ENCODE results near the gene POU6F2. TPM values are rescaled to one million over a fixed set of nuclear protein-coding genes. Genes with fewer than 3 reads are reported as not detected.

Gene POU6F2
- total RNA-seq, 1 experiment from 2014 or later: not detected

DNA sequence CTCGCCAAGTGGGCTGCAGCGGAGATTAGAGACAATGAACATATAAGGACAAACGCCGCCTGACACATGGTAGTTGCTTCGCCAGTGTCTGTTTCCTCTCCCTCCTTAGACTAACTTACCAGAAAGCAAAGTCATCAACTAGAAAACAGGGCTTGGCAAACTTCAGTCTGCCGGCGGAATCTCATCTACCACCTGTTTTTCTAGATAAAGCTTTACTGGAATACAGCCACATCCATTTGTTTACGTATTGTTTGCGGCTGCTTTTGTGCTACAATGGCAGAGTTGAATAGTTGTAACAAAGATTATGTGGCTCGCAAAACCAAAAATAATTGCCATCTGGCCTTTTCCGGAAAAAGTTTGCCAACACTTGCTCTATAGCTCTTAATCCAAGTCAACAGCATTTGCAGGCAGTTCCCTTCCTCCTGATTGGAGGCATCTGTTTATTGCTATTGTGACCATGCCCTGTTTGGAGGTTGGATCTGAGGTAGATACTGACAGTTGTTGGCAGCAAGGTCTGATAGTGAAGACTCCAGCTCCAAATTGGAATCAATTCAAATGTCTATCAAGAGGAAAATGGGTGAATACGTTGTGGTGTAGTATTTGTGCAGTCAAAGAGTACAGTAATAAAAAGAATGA lies 260.6 kb downstream of the POU6F2 start:
- Histone ChIP-seq H3K27me3 (replicated peaks; ENCODE audit: insufficient read depth, low read depth, low read length, poor library complexity) (peaks cover 51% of the 10 kb centered on the region), H3K9me3 (ENCODE audit: low read depth, low read length, poor library complexity, severe bottlenecking) (no peaks in the 10 kb centered on the region), H3K4me1 (ENCODE audit: insufficient read depth, low read length, poor library complexity, severe bottlenecking) (no peaks in the 10 kb centered on the region), H3K4me3 (ENCODE audit: low read depth, low read length, poor library complexity, severe bottlenecking) (no peak overlapping the region), H3K27ac (ENCODE audit: low read depth, low read length, poor library complexity, severe bottlenecking) (no peak overlapping the region), H3K36me3 (ENCODE audit: insufficient read depth, low read length, poor library complexity, severe bottlenecking) (no peaks in the 10 kb centered on the region)
- BruUV-seq (replicated peaks): no TSS peak
- ChIA-PET CTCF (no interaction called here), POLR2A (ENCODE audit: low non-redundant PET) (no interaction called here)
- intact Hi-C loops (cut with micrococcal nuclease; ENCODE audit: unreplicated experiment): no loop called here
- TF ChIP-seq CTCF (conservative IDR thresholded peaks at IDR 0.05; ENCODE audit: low read depth, low read length) (no peak), EZH2 (IDR thresholded peaks at IDR 0.05; ENCODE audit: borderline replicate concordance, low read depth, low read length, poor library complexity, severe bottlenecking) (no peak)
- no peak for DNase-seq (ENCODE audit: low spot score)

DNA sequence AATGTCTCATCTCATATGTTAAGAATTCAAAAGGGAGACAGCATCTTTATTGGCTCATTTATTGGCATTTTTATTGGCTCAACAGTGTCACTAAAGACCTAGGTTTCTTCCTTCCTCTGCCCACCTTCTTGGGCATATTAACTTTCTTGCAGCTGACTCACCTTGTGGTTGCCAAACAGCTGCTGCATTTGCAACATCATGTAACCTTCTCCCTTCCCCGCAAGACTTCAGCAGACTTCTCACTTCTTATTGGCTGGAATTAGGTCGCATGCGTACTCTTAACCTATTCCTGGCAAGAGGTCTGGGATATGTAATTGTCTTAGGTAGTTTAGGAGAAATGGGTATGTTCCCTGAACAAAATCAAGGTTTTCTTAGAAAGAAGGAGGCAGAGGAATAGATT lies 263.2 kb downstream of the POU6F2 start:
- peaks cover 50% of the 10 kb centered on the region for H3K27me3 ChIP-seq (replicated peaks; ENCODE audit: insufficient read depth, low read depth, low read length, poor library complexity)
- H3K4me3 ChIP-seq (ENCODE audit: low read depth, low read length, poor library complexity, severe bottlenecking): no peak overlapping the region
- no peaks in the 10 kb centered on the region for H3K9me3 ChIP-seq (ENCODE audit: low read depth, low read length, poor library complexity, severe bottlenecking)
- no peaks in the 10 kb centered on the region for H3K36me3 ChIP-seq (ENCODE audit: insufficient read depth, low read length, poor library complexity, severe bottlenecking)
- H3K27ac ChIP-seq (ENCODE audit: low read depth, low read length, poor library complexity, severe bottlenecking): no peak overlapping the region
- H3K4me1 ChIP-seq (ENCODE audit: insufficient read depth, low read length, poor library complexity, severe bottlenecking): no peaks in the 10 kb centered on the region
- BruUV-seq (replicated peaks): no TSS peak
- DNase-seq (ENCODE audit: low spot score): no peak
- CTCF ChIA-PET: no interaction called here
- TF ChIP-seq CTCF (conservative IDR thresholded peaks at IDR 0.05; ENCODE audit: low read depth, low read length) (no peak), EZH2 (IDR thresholded peaks at IDR 0.05; ENCODE audit: borderline replicate concordance, low read depth, low read length, poor library complexity, severe bottlenecking) (no peak)
- POLR2A ChIA-PET (ENCODE audit: low non-redundant PET): interaction anchor here (0.6 kb wide), 1 partner anchor 17 kb away, joined by 3 read pairs; no protein-coding TSS in a partner anchor
- intact Hi-C loops (cut with micrococcal nuclease; ENCODE audit: unreplicated experiment): no loop called here

DNA sequence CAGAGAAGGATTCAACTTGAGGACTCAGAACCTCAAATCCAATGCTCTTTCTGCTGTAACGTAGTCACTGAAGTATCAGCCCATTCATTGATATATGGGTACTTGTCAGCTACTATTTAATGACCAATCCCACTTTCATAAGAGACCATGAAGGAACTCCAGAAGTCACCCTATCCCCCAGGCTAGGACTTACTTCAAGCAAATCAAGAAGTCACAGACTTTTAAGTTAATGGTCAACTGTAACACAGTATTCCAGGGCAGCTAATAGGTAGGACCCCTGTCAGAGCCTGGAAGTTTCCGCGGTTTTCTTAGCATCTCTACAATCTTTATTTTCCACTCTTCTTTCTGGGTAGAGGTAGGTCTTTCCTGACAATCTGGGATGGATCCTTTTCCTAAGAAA lies 269.9 kb downstream of the POU6F2 start:
- Histone ChIP-seq H3K27me3 (replicated peaks; ENCODE audit: insufficient read depth, low read depth, low read length, poor library complexity) (peaks cover 35% of the 10 kb centered on the region), H3K9me3 (ENCODE audit: low read depth, low read length, poor library complexity, severe bottlenecking) (no peaks in the 10 kb centered on the region), H3K4me3 (ENCODE audit: low read depth, low read length, poor library complexity, severe bottlenecking) (no peak overlapping the region), H3K4me1 (ENCODE audit: insufficient read depth, low read length, poor library complexity, severe bottlenecking) (no peaks in the 10 kb centered on the region), H3K27ac (ENCODE audit: low read depth, low read length, poor library complexity, severe bottlenecking) (no peak overlapping the region), H3K36me3 (ENCODE audit: insufficient read depth, low read length, poor library complexity, severe bottlenecking) (no peaks in the 10 kb centered on the region)
- DNase-seq (ENCODE audit: low spot score): no peak
- no TSS peak for BruUV-seq (replicated peaks)
- ChIA-PET CTCF (no interaction called here), POLR2A (ENCODE audit: low non-redundant PET) (no interaction called here)
- TF ChIP-seq CTCF (conservative IDR thresholded peaks at IDR 0.05; ENCODE audit: low read depth, low read length) (no peak), EZH2 (IDR thresholded peaks at IDR 0.05; ENCODE audit: borderline replicate concordance, low read depth, low read length, poor library complexity, severe bottlenecking) (no peak)
- intact Hi-C loops (cut with micrococcal nuclease; ENCODE audit: unreplicated experiment): no loop called here

Measured in A673 (cell line).